ENCODE results near the gene ATP12A. TPM values are rescaled to one million over a fixed set of nuclear protein-coding genes. Genes with fewer than 3 reads are reported as not detected.

The ATP12A gene
- total and polyA plus RNA-seq, 12 donors, result not detected

- peaks cover 0 to 37% (median 16%) of the 10 kb centered on the region in 9 donors for H3K4me1 ChIP-seq
- H3K27me3 ChIP-seq, result peaks cover 22 to 76% (median 68%) of the 10 kb centered on the region in 7 donors
- WGBS, 2 donors, result 4 to 5% methylated on average over 69 to 70 of the region's 70 CpGs
- no peak for TF ChIP-seq CTCF (IDR thresholded peaks at IDR 0.05)
- no peak overlapping the region for H3K27ac ChIP-seq
- peak overlapping the region in 5 of 10 donors; percentile 15 to 52 (median 41) for H3K4me3 ChIP-seq
- no peak for DNase-seq
- intact Hi-C loops (cut with DNase I), result no loop called here
- no peaks in the 10 kb centered on the region for H3K9me3 ChIP-seq
- no peaks in the 10 kb centered on the region for H3K36me3 ChIP-seq
- no peak for ATAC-seq
Observed at GRCh38 chr13:24745861-24746617, 65.8 kb downstream of the ATP12A start.

DNA sequence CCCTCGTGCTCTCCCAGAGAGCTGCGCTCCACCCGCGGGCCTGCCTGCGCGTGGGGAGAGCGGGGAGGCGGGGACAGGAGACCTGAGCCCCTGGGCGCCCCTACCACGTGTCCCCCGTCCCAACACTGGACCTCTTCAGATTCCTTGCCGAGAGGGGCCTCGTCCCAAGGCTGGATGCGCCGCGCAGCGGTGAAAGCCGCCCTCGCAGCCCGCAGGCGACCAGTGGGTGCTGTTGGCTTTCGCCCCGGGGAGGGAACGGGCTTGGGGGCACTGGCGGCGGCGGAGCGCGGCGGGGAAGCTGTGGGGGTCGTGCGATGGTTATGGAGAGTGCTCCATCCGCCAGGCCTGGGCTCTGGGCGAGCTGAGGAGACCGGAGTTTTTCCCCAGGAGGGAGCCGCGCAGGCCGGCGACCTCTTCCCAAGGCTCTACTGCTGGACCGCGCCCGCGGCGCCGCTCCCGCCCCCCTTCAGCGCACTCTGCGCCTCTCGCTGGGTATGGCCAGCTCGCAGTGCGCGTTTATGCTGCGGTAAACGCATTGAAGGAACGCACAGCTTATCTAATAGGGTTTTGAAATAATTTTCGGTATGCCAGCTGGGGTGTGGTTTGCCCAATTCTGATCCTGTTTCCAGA lies 66.5 kb downstream of the ATP12A start:
- TF ChIP-seq CTCF (IDR thresholded peaks at IDR 0.05), result peak in 4 of 9 donors; percentile 7 to 23 (median 16)
- WGBS, 2 donors, result 1% methylated on average over 56 of the region's 56 CpGs
- peaks cover 0 to 36% (median 16%) of the 10 kb centered on the region in 9 donors for H3K4me1 ChIP-seq
- DNase-seq (no peak), ATAC-seq (peak in 3 of 8 donors; percentile 38 to 47 (median 40))
- peak overlapping the region in 8 of 10 donors; percentile 15 to 52 (median 38) for H3K4me3 ChIP-seq
- H3K27me3 ChIP-seq, result peaks cover 22 to 82% (median 70%) of the 10 kb centered on the region in 7 donors
- H3K27ac ChIP-seq, result no peak overlapping the region
- H3K9me3 ChIP-seq, result no peaks in the 10 kb centered on the region
- no peaks in the 10 kb centered on the region for H3K36me3 ChIP-seq
- intact Hi-C loops (cut with DNase I), result no loop called here

- H3K27ac ChIP-seq, result no peak overlapping the region
- peaks cover 0 to 28% (median 16%) of the 10 kb centered on the region in 9 donors for H3K4me1 ChIP-seq
- ATAC-seq, result peak in 3 of 8 donors; percentile 27 to 37 (median 29)
- H3K4me3 ChIP-seq, result peak overlapping the region in 9 of 10 donors; percentile 14 to 52 (median 37)
- intact Hi-C loops (cut with DNase I), result no loop called here
- WGBS, 2 donors, result 1% methylated on average over 59 to 61 of the region's 61 CpGs
- TF ChIP-seq CTCF (IDR thresholded peaks at IDR 0.05), result no peak
- no peak for DNase-seq
- H3K36me3 ChIP-seq, result no peaks in the 10 kb centered on the region
- H3K9me3 ChIP-seq, result no peaks in the 10 kb centered on the region
- peaks cover 22 to 87% (median 77%) of the 10 kb centered on the region in 7 donors for H3K27me3 ChIP-seq
Observed at GRCh38 chr13:24747248-24748060, 67.2 kb downstream of the ATP12A start.

GRCh38 chr13:24748061-24748400 lies 67.8 kb downstream of the ATP12A start:
- H3K9me3 ChIP-seq, result no peaks in the 10 kb centered on the region
- H3K27me3 ChIP-seq, result peaks cover 22 to 86% (median 77%) of the 10 kb centered on the region in 7 donors
- ATAC-seq (no peak), DNase-seq (no peak)
- TF ChIP-seq CTCF (IDR thresholded peaks at IDR 0.05), result no peak
- WGBS, 2 donors, result 5 to 6% methylated on average over 10 of the region's 10 CpGs
- H3K4me1 ChIP-seq, result peaks cover 0 to 26% (median 16%) of the 10 kb centered on the region in 9 donors
- intact Hi-C loops (cut with DNase I), result no loop called here
- H3K36me3 ChIP-seq, result no peaks in the 10 kb centered on the region
- H3K27ac ChIP-seq, result no peak overlapping the region
- peak overlapping the region in 7 of 10 donors; percentile 22 to 52 (median 38) for H3K4me3 ChIP-seq

All from heart right ventricle (tissue), 16 donors.